Hindlimb muscle (tissue), 1 donor: ENCODE results near the gene FBXO9. TPM values are rescaled to one million over a fixed set of nuclear protein-coding genes. Genes with fewer than 3 reads are reported as not detected.

Experiments
- DNase-seq: peaks from one replicate; pipeline ENCODE4 v3.0.0-alpha.2; 2013
- polyA plus RNA-seq: library from polyadenylated mRNA; unstranded; fragments of 120-200 nt; gene quantifications from one replicate; pipeline ENCODE4 v1.2.1, GENCODE V29; 2013; ENCODE audit not compliant: insufficient read length

The FBXO9 gene
- polyA plus RNA-seq, 1 donor: 88.5 TPM

GRCh38 chr6:53095716-53096115 is 30.5 kb downstream of the FBXO9 start:
- DNase-seq: no peak

- no peak for DNase-seq
These were observed 35.4 kb downstream of the FBXO9 start for GRCh38 chr6:53100561-53100960.

GRCh38 chr6:53101006-53101405 is 35.8 kb downstream of the FBXO9 start:
- no peak for DNase-seq

GRCh38 chr6:53103993-53104675 is 38.9 kb downstream of the FBXO9 start:
- no peak for DNase-seq

GRCh38 chr6:53104916-53105315 is 39.7 kb downstream of the FBXO9 start:
- DNase-seq: no peak

- DNase-seq: no peak
These were observed 41.9 kb downstream of the FBXO9 start for GRCh38 chr6:53107091-53107490.

GRCh38 chr6:53109612-53110011 is 44.4 kb downstream of the FBXO9 start:
- DNase-seq: no peak

GRCh38 chr6:53111865-53112264 is 46.7 kb downstream of the FBXO9 start:
- DNase-seq: no peak

GRCh38 chr6:53112404-53112803 is 47.2 kb downstream of the FBXO9 start:
- DNase-seq: no peak

- no peak for DNase-seq
These were observed 47.7 kb downstream of the FBXO9 start for GRCh38 chr6:53112871-53113270.

- DNase-seq: no peak
These were observed 48.5 kb downstream of the FBXO9 start for GRCh38 chr6:53113742-53114141.

- DNase-seq: no peak
These were observed 49.9 kb downstream of the FBXO9 start for GRCh38 chr6:53115113-53115512.

GRCh38 chr6:53115741-53116140 is 50.5 kb downstream of the FBXO9 start:
- DNase-seq: no peak

- DNase-seq: no peak
These were observed 54.1 kb downstream of the FBXO9 start for GRCh38 chr6:53119349-53119748.

- no peak for DNase-seq
These were observed 54.7 kb downstream of the FBXO9 start for GRCh38 chr6:53119772-53120409.

GRCh38 chr6:53124131-53124800 is 59.1 kb downstream of the FBXO9 start:
- no peak for DNase-seq

- no peak for DNase-seq
These were observed 60.1 kb downstream of the FBXO9 start for GRCh38 chr6:53125276-53125675.

- no peak for DNase-seq
These were observed 63.6 kb downstream of the FBXO9 start for GRCh38 chr6:53128842-53129241.

- no peak for DNase-seq
These were observed 65.5 kb downstream of the FBXO9 start for GRCh38 chr6:53130569-53131290.

GRCh38 chr6:53133961-53134360 is 68.8 kb downstream of the FBXO9 start:
- no peak for DNase-seq

- no peak for DNase-seq
These were observed 69.5 kb downstream of the FBXO9 start for GRCh38 chr6:53134601-53135235.

GRCh38 chr6:53136000-53136609 is 70.9 kb downstream of the FBXO9 start:
- no peak for DNase-seq
